ENCODE results near the gene PKP4.

- TF ChIP-seq CTCF (conservative IDR thresholded peaks at IDR 0.05; ENCODE audit: low read depth, low read length) (no peak), EZH2 (IDR thresholded peaks at IDR 0.05; ENCODE audit: low read length, unreplicated experiment) (no peak), EZH2phosphoT487 (IDR thresholded peaks at IDR 0.05; ENCODE audit: borderline replicate concordance, low read length) (no peak)
These were observed 163.9 kb downstream of the PKP4 start for GRCh38 chr2:158620656-158621055.
